KBM-7 (cell line): Measurements from ENCODE around the gene NWD2.
"Not testable (repeated sequence)": the region's sequence is repeated elsewhere in the genome, so short reads cannot be mapped to it uniquely, and the experiment has no call there.

ENCODE experiments used
- DNase-seq: peaks from one replicate; pipeline ENCODE4 v3.0.0-alpha.2; 2015
- in situ Hi-C: fragments of 300-500 bp; cut with MboI; formaldehyde crosslinking; loops from 2 replicates; pipeline ENCODE4 v1.14.3; 2020; ENCODE audit warnings: low sequenced_read_pairs, low pct_unique_long_range_greater_than_20kb, mixed read lengths

Gene NWD2

DNA sequence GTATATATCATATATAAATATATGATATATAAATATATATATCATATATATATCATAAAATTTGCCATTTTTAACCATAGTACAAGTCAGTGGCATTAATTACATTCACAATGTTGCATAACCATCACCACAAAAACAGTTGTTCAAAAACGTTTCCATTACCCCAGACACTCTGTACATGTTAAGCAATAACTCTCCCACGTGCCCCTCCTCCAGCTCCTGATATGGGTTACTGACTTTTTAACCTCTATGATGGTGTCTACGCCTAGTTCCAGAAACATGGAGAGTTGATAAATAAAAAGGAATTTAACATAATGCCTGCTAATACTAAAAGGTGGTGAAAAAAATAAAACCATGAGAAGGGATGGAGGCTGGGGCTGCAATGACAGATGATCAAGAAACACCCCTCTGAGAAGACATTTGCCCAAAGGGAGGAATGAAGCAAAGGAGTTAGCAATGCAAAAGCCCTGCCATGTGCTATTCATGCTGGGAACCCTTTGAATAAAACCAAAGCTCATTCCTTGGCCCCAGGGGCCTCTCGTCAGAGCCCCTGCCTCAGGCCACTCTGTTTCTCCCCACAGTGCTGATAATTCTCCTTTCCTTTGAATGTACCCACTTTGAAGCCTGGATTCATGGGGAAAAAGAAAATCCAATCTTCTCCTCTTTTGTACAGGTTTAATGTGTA is 144.3 kb downstream of the NWD2 start:
- in situ Hi-C loops: no loop called here
- peak; percentile 15 for DNase-seq

DNA sequence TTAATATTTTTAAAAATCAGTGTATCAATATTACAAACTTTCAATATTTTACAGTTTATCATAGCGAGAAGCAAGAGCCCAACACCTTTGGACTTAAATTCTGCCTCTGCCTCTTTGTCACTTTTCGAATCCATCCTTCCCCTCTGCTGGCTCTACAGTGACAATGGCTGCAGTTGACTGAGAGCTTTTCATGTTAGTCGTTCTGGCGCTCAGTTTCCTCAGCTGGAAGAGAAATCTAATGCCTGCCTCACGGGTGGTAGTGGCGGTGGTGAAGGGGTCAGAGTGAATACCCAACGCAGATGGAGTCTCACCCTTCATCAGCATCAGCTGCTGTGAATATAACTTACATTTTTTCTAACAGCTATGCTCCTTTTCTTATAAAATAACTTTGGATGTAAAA is 144.8 kb downstream of the NWD2 start:
- no peak for DNase-seq
- in situ Hi-C loops: no loop called here

DNA sequence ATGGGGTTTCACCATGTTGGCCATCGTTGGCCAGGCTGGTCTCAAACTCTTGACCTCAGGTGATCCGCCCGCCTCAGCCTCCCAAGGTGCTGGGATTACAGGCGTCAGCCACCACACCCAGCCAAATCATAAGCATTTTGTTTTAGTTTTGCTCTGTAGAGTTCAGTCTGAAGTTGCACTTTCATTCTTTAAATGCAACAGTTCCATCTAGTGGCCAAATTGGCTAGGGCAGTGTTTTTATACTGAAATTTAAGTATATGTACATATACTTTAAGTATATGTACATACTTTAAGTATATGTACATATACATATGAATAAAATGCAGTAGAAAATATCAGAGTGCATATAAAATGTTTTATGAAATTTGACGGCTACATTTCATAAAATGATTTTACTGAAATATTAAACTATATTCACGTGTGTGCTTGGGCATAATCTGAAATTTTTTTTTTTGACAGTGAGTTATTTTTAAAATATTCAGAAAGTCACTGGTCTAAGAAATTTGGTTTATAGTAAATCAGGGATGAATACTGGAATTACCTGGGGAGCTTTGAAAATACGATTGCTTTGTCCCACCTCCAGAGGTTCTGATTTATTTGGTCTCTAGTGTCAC is 145.5 kb downstream of the NWD2 start:
- DNase-seq: peak; percentile 66
- in situ Hi-C loops: no loop called here

DNA sequence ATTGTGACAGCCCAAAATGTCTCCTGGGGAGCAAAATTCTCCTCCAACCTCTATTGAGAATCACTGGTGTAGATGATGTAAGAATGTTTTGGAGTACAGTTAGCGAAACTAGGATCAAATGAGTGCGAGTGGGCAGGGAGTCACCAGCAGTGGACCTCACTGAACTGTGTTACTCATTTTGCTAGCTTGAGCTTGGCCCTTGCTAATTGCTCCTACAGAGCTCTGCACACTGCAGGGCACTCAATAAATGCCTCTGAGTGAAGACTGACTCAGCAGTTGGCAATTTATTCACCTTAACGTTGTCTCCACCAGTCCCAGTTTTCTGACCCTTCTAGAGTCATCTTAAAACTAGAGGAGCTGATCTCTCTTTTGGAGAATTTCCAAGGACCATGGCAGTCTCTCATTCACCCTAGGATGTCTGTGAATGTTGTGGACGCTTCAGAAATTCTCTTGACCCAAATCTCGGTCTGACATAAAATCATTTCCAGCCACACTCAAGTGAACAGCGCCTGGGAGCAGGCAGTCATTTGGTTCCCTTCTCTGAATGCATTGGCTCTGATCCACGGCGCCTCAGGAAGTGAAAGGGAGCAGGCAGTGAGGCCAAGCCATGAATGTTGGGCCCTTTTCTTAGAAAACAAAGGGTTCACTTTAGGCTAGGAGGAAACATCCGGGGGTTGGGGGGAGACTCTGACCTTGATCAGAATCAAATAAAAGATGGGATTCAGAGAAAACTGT is 148.1 kb downstream of the NWD2 start:
- DNase-seq: peak; percentile 9
- in situ Hi-C loops: no loop called here

DNA sequence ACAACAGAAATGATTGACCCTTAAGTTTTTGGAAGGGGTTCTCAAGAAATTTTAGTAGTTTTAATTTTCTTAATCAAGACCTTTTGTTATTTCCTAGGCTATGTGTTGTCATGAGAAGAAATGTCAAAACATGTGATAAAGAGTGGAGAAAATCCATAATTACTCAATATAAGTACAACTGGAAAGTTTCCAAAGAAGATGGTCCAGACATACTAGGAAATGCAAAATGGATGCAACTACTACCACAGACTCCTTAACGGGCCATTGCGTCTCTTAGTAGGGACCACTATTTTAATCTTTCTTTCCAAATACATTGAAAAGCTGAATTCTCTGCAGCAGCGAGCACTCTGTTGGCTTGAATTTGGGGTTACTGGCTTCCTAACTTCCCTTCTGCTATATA is 148.8 kb downstream of the NWD2 start:
- DNase-seq: no peak
- in situ Hi-C loops: no loop called here

DNA sequence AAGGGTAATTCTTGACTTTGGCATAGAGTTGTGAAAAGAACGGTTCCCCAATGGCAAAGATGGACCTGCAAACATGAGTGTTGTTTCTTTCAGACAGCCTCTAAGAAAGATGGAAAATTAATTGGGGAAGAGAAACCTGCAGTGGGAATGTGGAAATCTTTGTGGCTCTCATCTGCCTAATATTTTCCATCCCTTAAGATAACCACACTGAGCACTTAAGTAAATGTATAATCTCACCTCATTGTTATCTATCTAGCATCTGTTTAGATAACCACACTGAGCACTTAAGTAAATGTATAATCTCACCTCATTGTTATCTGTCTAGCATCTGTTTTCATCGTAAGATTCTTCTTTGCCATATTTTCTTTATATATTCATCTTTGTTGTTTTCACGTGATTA is 149.3 kb downstream of the NWD2 start:
- DNase-seq: peak; percentile 5
- in situ Hi-C loops: no loop called here

DNA sequence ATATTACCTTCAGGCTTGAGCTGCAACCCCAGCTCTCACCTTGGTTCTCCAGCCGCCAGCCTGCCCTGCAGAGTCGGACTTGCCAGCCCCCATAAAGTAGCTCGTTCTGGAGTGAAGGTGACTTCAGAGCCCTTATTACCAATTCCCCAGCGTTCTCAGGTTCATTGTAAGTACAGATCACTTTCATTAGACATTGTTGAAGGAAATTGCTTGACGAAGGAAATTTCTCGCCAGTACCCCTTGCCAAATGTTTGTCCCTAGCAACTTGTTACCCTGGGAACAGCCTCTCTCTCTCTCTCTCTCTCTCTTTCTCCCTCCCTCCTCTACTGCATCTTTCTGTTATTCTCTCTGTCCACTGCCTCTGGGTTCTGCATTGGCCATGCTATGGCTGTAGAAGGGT is 153.0 kb downstream of the NWD2 start:
- in situ Hi-C loops: no loop called here
- no peak for DNase-seq

DNA sequence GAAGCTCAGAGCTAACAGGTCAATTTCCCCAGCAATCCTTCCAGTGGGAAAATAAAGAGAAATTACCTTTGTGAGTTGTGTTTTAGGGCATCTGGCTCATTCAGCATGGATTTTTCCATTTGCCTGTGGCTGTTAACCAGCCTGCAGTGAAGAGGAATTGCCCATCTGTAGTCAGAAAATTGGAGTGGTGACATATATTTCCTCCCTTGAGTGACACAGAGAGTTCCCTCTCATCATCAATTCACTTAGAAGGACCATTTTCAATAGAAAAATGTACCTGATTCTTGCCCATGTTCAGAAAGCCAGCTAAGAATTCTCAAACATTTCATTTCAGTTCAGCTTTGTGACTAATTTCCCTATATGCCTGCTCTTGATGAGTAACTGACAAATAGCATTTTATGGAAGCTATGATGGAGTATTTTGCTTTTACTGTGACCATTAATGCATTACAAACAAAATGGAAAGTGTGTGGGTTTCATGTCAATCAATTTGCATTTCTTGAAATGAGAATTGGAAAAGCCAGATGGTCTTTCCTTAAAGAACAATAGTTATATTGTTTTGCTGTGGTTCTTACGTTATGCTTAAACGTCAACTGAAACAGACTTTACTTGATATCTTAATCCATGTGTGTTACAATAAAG is 155.8 kb downstream of the NWD2 start:
- in situ Hi-C loops: no loop called here
- no peak for DNase-seq

DNA sequence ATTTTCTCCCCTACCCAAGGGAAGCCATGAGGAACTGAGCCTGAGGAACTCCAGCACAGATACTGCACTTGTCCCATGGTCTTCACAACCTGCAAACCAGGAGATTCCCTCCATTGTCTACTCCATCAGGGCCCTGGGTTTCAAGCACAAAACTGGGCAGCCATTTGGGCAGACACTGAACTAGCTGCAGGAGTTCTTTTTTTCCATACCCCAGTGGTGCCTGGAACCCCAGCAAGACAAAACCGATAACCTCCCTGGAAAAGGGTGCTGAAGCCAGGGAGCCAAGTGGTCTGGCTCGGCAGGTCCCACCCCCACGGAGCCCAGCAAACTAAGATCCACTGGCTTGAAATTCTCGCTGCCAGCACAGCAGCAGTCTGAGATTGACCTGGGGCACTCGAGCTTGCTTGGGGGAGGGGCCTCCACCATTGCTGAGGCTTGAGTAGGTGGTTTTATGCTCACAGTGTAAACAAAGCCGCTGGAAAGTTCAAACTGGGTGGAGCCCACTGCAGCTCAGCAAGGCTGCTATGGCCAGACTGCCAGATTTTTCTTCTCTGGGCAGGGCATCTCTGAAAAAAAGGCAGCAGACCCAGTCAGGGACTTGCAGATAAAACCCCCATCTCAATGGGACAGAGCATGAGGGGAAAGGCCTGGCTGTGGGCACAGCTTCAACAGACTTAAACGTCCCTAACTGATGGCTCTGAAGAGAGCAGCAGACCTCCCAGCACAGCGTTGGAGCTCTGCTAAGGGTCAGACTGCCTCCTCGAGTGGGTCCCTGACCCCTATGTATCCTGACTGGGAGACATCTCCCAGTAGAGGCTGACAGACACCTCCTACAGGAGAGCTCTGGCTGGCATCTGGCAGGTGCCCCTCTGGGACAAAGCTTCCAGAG is 163.6 kb downstream of the NWD2 start:
- in situ Hi-C loops, DNase-seq: not testable (repeated sequence)

DNA sequence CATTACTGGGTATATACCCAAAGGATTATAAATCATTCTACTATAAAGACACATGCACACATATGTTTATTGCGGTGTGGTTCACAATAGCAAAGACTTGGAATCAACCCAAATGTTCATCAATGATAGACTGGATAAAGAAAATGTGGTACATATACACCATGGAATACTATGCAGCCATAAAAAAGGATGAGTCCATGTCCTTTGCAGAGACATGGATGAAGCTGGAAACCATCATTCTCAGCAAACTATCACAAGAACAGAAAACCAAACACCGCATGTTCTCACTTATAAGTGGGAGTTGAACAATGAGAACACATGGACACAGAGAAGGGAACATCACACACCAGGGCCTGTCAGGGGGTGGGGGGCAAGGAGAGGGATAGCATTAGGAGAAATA is 169.1 kb downstream of the NWD2 start:
- DNase-seq, in situ Hi-C loops: not testable (repeated sequence)

DNA sequence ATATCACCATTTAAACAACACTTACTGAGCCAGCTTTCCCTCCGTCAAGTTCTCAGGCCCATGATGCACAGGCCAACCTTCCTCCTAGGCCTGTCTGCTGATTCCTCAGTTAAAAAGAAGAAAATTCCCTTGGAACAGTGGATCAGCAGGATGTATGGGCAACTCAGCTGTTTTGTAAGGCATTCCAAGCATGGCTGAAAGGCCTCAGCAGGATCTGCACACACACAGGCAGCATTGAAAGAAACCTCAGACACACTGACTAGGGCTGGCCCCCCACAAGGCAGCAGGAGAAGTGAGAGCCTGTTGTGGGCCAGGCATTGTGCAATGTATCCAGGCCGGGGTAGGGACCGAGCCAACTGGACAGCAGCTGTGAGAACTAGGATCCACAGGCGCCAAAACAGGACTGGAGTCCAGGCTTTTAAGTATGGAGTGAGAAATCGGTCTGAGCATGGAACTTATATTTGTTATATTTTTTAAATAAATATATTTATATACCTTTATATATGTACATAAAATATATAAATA is 171.4 kb downstream of the NWD2 start:
- no peak for DNase-seq
- in situ Hi-C loops: no loop called here

DNA sequence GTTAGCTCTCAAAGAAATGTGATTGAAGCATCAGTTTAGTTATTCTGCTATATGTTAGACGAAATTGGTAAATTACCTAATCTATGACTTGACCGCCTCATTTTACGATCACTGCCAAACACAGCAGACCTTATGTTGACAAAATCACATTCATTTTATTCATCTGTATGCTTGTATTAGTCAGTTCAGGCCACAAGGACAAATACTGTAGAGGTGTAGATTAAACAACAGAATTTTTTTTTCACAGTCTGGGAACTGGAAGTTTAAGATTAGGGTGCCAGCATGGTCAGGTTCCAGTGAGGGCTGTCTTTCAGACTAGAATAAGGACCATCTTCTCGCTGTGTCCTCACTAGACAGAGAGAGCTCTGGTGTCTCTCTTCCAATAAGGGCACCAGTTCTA is 177.1 kb downstream of the NWD2 start:
- no peak for DNase-seq
- in situ Hi-C loops: no loop called here

DNA sequence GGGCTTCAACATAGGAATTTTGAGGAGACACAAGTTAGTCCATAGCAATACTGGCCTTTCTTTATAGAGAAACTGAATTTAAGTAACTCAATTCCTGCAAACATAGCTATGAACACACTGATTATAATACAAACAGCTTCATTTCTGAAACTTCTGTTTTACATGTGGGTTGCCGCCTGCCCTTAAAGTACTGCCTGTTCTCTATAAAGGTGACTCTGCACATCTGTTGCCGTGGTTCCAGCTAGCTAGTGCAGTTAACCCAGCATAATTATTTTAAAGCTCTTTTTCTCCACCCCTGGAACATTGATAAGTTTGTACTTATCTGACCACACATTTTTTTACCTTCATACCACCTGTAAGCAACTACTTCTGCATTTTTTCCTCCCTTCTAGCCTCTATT is 177.6 kb downstream of the NWD2 start:
- in situ Hi-C loops: no loop called here
- no peak for DNase-seq

DNA sequence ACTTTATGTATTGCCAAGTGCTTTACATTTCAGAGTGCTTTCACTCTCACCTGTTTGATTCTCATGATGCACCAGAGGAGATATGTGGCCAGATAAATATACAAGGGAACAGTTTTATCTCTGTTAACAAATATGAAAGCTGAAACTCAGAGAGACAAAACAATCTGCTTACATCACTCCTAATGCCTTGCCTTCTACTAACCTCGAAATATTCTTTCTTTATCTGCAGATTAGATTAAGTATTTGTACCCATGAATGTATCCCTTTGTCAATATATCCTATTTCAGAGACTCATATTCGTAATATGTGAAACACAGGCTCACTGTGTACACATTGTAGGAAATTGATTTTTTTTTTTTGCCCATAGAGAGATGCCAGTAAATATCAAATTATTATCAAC is 178.1 kb downstream of the NWD2 start:
- DNase-seq: no peak
- in situ Hi-C loops: no loop called here

DNA sequence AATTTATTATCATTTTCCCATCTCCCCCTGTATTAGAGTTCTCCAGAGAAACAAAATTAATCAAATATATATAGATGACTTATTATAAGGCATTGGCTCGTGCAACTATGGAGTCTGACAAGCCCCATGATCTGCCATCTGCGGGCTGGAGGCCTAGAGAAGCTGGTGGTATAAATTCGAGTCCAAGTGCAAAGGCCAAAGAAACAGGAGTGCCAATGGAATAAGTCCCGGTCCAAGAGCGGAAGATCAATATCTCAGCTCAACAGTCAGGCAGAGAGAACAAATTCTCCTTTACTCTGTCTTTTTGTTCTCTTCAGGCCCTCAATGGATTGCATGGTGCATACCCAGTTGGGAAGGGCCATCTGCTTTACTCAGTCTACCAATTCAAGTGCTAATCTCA is 178.8 kb downstream of the NWD2 start:
- in situ Hi-C loops: no loop called here
- DNase-seq: no peak

DNA sequence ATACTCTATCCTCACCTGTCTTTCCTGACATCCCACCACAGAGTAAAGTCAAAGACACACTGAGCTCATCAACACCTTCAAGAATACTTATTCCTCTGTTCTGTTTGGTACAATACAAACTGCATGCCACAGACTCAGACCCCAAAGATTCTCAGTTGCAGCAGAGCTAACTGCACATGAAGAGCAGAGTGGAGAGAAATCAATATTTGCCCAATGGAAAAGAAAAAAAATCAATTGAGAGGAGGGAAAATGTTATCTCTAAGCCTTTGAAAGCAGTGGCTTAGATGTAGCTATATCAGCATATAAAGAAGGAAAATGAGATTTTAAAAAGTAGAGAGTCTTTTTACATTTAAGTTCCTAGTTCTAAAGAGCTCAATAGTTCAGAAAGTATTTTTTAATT is 180.2 kb downstream of the NWD2 start:
- DNase-seq: no peak
- in situ Hi-C loops: loop anchor here (25.0 kb wide), 1 partner anchor 363 kb away; no protein-coding TSS in a partner anchor

DNA sequence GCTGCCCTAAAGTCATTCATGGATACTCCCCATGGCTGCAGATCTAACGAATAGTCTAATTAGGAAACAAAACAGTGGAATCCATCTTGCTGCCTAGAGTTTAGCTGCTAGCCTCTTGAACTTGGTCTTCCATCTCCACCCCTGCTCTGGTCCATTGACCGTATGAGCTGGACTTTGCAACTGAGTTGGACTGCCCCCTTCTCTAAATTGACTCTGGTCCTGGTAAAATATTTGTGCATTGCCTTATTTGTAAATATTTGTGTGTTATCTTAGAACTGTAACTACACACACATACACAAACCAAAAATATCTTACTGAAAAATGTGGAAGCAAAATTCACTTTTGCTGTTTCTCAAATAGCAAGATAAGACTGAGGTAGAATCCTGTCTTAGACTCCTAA is 181.3 kb downstream of the NWD2 start:
- in situ Hi-C loops: loop anchor here (25.0 kb wide), 1 partner anchor 361 kb away; no protein-coding TSS in a partner anchor
- no peak for DNase-seq

DNA sequence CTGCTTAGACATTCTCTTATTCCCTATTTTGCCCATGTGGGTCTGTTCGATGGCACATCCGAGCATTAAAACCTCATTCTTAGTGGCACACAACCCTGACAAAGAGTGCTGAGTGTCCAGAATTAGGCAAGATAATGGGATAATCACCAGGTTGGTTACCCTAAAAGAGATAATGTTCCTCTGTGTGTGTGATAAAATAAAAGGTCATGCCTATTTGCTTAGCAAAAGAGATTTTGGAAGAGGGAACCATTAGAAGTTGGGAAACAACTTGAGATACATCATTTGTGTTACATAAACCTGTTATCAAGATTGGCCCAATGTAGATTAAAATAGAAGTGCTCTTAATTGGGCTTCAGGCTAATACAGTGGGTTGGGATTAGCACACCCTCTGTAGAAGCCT is 182.7 kb downstream of the NWD2 start:
- DNase-seq: no peak
- in situ Hi-C loops: loop anchor here (25.0 kb wide), 1 partner anchor 360 kb away; no protein-coding TSS in a partner anchor

DNA sequence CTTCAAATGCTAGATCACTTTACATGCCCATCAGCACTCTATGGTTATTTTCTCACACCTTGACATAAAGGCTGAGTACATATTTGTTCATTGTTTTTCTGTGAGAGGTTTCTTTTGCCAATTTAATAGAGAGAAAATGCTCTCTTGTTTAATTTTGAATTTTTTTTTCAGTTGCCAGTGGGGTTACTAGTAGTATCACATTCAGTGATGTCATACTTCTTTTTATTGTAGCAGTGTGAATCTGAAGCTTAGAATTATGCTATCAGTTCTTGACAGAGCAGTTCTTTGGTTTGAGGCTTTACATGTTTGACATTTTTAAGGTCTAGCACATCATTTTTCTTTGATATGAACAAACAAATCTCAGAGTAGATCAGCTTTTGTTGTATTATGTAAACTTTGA is 185.4 kb downstream of the NWD2 start:
- in situ Hi-C loops: loop anchor here (25.0 kb wide), 1 partner anchor 357 kb away; no protein-coding TSS in a partner anchor
- DNase-seq: no peak
